ENCODE data around the gene ANKS1B. TPM values are rescaled to one million over a fixed set of nuclear protein-coding genes. Genes with fewer than 3 reads are reported as not detected.
"Not testable (repeated sequence)": the region's sequence is repeated elsewhere in the genome, so short reads cannot be mapped to it uniquely, and the experiment has no call there.

Gene ANKS1B
- total RNA-seq, 4 donors from 2014 or later, result 0.88 to 10.7 (median 4.4) TPM

GRCh38 chr12:99600388-99600787 lies 384.3 kb downstream of the ANKS1B start:
- Histone ChIP-seq H3K36me3 (no peaks in the 10 kb centered on the region), H3K4me3 (no peak overlapping the region), H3K9me3 (no peaks in the 10 kb centered on the region), H3K27me3 (no peaks in the 10 kb centered on the region), H3K4me1 (no peaks in the 10 kb centered on the region), H3K27ac (no peak overlapping the region)
- TF ChIP-seq POLR2A (IDR thresholded peaks at IDR 0.05), result no peak
- TF ChIP-seq, protein P1, sequence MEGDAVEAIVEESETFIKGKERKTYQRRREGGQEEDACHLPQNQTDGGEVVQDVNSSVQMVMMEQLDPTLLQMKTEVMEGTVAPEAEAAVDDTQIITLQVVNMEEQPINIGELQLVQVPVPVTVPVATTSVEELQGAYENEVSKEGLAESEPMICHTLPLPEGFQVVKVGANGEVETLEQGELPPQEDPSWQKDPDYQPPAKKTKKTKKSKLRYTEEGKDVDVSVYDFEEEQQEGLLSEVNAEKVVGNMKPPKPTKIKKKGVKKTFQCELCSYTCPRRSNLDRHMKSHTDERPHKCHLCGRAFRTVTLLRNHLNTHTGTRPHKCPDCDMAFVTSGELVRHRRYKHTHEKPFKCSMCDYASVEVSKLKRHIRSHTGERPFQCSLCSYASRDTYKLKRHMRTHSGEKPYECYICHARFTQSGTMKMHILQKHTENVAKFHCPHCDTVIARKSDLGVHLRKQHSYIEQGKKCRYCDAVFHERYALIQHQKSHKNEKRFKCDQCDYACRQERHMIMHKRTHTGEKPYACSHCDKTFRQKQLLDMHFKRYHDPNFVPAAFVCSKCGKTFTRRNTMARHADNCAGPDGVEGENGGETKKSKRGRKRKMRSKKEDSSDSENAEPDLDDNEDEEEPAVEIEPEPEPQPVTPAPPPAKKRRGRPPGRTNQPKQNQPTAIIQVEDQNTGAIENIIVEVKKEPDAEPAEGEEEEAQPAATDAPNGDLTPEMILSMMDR (IDR thresholded peaks at IDR 0.05), result no peak
- no peak for DNase-seq

DNA sequence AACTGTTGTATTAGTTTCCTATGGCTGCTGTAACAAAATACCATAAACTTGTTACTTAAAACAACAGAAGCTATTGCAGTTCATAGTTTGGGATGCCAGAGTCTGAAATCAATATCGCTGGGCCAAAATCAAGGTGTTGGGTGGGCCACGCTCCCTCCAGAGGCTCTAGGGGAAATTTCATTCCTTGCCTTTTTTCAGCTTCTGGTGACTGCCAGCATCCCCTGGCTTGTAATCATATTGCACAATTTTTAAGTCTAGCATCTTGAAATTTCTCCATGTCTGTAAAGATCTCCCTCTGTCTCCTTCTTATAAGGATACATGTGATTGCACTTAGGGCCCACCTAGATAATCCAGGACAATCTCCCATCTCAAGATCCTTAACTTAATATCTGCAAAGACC lies 386.0 kb downstream of the ANKS1B start:
- TF ChIP-seq, protein P1 (IDR thresholded peaks at IDR 0.05), result no peak
- TF ChIP-seq POLR2A (IDR thresholded peaks at IDR 0.05), result no peak
- H3K36me3 ChIP-seq, result no peaks in the 10 kb centered on the region
- H3K27ac ChIP-seq, result no peak overlapping the region
- H3K4me3 ChIP-seq, result no peak overlapping the region
- no peak for DNase-seq
- H3K4me1 ChIP-seq, result no peaks in the 10 kb centered on the region
- H3K27me3 ChIP-seq, result no peaks in the 10 kb centered on the region
- H3K9me3 ChIP-seq, result no peaks in the 10 kb centered on the region

DNA sequence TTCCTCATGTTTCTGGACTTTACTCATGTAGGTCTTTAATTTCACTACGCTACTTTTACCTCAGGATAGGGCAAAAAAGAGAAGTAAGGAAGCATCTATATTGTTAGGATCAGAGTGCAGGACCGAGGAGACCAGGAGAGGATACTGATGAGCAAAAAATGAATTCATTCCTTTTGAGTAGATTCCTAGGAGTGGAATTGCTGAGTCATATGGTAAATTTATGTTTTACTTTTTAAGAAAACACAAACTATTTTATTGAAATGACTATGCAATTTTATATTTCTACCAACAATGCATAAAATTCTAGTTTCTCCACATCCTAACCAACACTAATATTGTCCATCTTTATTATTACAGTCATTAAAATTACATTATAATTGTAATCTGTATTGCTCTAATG lies 388.0 kb downstream of the ANKS1B start:
- TF ChIP-seq, protein P1 (IDR thresholded peaks at IDR 0.05), result no peak
- TF ChIP-seq POLR2A (IDR thresholded peaks at IDR 0.05), result no peak
- no peaks in the 10 kb centered on the region for H3K36me3 ChIP-seq
- no peak for DNase-seq
- H3K9me3 ChIP-seq, result no peaks in the 10 kb centered on the region
- H3K27ac ChIP-seq, result no peak overlapping the region
- no peaks in the 10 kb centered on the region for H3K27me3 ChIP-seq
- H3K4me3 ChIP-seq, result no peak overlapping the region
- H3K4me1 ChIP-seq, result no peaks in the 10 kb centered on the region

DNA sequence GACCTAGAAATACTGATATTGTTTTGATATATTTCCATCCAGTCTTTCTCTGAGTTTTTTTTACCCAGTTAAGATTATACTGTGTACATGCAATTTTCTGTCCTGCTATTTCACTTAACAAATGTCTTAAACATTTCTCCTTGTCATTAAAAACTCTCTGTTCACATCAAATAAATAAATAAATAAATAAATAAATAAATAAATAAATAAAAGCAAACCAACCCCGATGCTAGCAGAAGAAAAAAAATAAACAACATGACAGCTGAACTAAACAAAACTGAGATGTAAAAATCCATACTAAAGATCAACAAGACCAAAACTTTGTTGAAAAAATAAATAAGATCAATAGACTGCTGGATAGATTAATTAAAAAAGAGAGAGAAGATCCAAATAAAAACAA lies 407.6 kb downstream of the ANKS1B start:
- DNase-seq, H3K36me3 ChIP-seq, H3K4me1 ChIP-seq, H3K27ac ChIP-seq, H3K4me3 ChIP-seq, H3K27me3 ChIP-seq, H3K9me3 ChIP-seq: not testable (repeated sequence)

DNA sequence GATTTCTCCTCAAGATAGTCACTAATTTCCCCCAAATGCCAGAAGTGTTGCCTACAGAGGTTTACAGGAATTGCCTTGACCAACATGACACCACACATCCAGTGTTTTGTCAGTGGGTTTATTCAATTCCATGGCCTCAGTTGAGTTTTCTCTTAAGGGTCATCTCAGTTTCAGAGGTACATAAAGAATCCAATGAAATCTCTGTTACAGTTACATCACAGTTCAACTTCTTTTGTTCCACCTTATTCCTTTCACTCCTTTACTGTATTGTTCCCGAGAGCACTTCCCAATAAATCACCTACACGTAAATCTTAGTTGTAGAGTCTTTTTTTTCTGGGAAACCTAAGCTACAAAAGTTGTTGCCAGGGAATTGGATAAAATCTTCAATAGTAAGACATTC lies 410.8 kb downstream of the ANKS1B start:
- no peaks in the 10 kb centered on the region for H3K9me3 ChIP-seq
- H3K4me1 ChIP-seq, result no peaks in the 10 kb centered on the region
- no peak overlapping the region for H3K27ac ChIP-seq
- no peak for DNase-seq
- no peaks in the 10 kb centered on the region for H3K27me3 ChIP-seq
- no peak overlapping the region for H3K4me3 ChIP-seq
- TF ChIP-seq, protein P1 (IDR thresholded peaks at IDR 0.05), result no peak
- no peaks in the 10 kb centered on the region for H3K36me3 ChIP-seq

GRCh38 chr12:99567072-99567471 lies 417.7 kb downstream of the ANKS1B start:
- no peaks in the 10 kb centered on the region for H3K36me3 ChIP-seq
- no peaks in the 10 kb centered on the region for H3K9me3 ChIP-seq
- DNase-seq, result no peak
- H3K4me1 ChIP-seq, result no peaks in the 10 kb centered on the region
- H3K27ac ChIP-seq, result no peak overlapping the region
- H3K4me3 ChIP-seq, result no peak overlapping the region
- H3K27me3 ChIP-seq, result no peaks in the 10 kb centered on the region
- TF ChIP-seq POLR2A (IDR thresholded peaks at IDR 0.05), result no peak
- TF ChIP-seq, protein P1 (IDR thresholded peaks at IDR 0.05), result no peak

All from Peyer's patch (tissue), 4 donors.